MCF 10A (cell line): ENCODE data around the gene HSD17B12. TPM values are rescaled to one million over a fixed set of nuclear protein-coding genes. Genes with fewer than 3 reads are reported as not detected.

ENCODE experiments used
- BruUV-seq: library from RNA; stranded (reverse); fragments of 400-500 nt; replicated peaks from 2 replicates; lab custom pipeline; 2021; lab: Mats Ljungman, UMichigan
- CTCF ChIA-PET: fragments of 300-600 bp; sonication (Branson Sonifier 250); formaldehyde crosslinking; extraction: SDS; loops from one replicate; lab custom pipeline; 2021; ENCODE audit warnings: antibody characterized with exemption, inconsistent platforms; lab: Yijun Ruan, JAX
- POLR2A ChIA-PET: fragments of 300-600, 350-650 bp; sonication (Branson Sonifier 250); formaldehyde crosslinking; extraction: SDS; loops from one replicate; lab custom pipeline; 2020; ENCODE audit warnings: antibody characterized with exemption, inconsistent platforms; lab: Yijun Ruan, JAX
- DNase-seq: peaks from one replicate; pipeline ENCODE4 v3.0.0-alpha.2; 2018; ENCODE audit not compliant: unreplicated experiment
- H3K27ac Mint-ChIP-seq: one replicate; pipeline ENCODE4 v1.8.0; 2022; ENCODE audit warnings: mild to moderate bottlenecking, low read depth, mixed read lengths; ENCODE audit not compliant: unreplicated experiment
- H3K27me3 Mint-ChIP-seq: one replicate; pipeline ENCODE4 v1.8.0; 2022; ENCODE audit warnings: mixed read lengths; ENCODE audit not compliant: insufficient read depth, unreplicated experiment
- H3K36me3 Mint-ChIP-seq: one replicate; pipeline ENCODE4 v1.8.0; 2022; ENCODE audit warnings: mild to moderate bottlenecking, moderate library complexity, mixed read lengths; ENCODE audit not compliant: insufficient read depth, unreplicated experiment
- H3K4me1 Mint-ChIP-seq: one replicate; pipeline ENCODE4 v1.8.0; 2022; ENCODE audit warnings: mixed read lengths; ENCODE audit not compliant: insufficient read depth, unreplicated experiment
- H3K4me3 Mint-ChIP-seq: one replicate; pipeline ENCODE4 v1.8.0; 2022; ENCODE audit warnings: mild to moderate bottlenecking, moderate library complexity, mixed read lengths; ENCODE audit not compliant: unreplicated experiment
- H3K9me3 Mint-ChIP-seq: one replicate; pipeline ENCODE4 v1.8.0; 2022; ENCODE audit warnings: mixed read lengths; ENCODE audit not compliant: unreplicated experiment
- CTCF ChIP-seq: fragments of 200-600 bp; IDR thresholded peaks from one replicate; pipeline ENCODE4 v1.8.0; 2022; ENCODE audit warnings: antibody characterized with exemption, mild to moderate bottlenecking; ENCODE audit not compliant: unreplicated experiment
- intact Hi-C: fragments of 100-400 bp; cut with micrococcal nuclease; formaldehyde crosslinking; loops from 2 replicates; pipeline ENCODE4 v1.14.1; 2022
- total RNA-seq: library from RNA; stranded (reverse); gene quantifications from 2 replicates; pipeline ENCODE4 v1.2.3, GENCODE V29; 2022

Gene HSD17B12
- total RNA-seq, 1 experiment from 2014 or later, result 117 TPM

GRCh38 chr11:43686207-43686606 lies 5.7 kb downstream of the HSD17B12 start:
- CTCF ChIA-PET, result interaction anchor here (1.2 kb wide), 2 partner anchors 22 to 166 kb away, joined by 6 to 9 read pairs; no protein-coding TSS in a partner anchor
- peaks cover 15% of the 10 kb centered on the region for H3K4me1 Mint-ChIP-seq
- H3K27ac Mint-ChIP-seq, result peak overlapping the region; percentile 4
- no peak for TF ChIP-seq CTCF
- H3K36me3 Mint-ChIP-seq, result peaks cover 28% of the 10 kb centered on the region
- H3K9me3 Mint-ChIP-seq, result no peaks in the 10 kb centered on the region
- no peak for DNase-seq
- H3K4me3 Mint-ChIP-seq, result no peak overlapping the region
- intact Hi-C loops, result no loop called here
- no TSS peak for BruUV-seq
- no peaks in the 10 kb centered on the region for H3K27me3 Mint-ChIP-seq
- POLR2A ChIA-PET, result interaction anchor here (1.2 to 2.1 kb wide), 4 partner anchors 11 to 51 kb away, joined by 3 to 13 read pairs (median 6); no protein-coding TSS in a partner anchor

GRCh38 chr11:43687120-43687791 lies 6.7 kb downstream of the HSD17B12 start:
- ChIA-PET CTCF (interaction anchor here (0.8 to 1.2 kb wide), 4 partner anchors 21 to 283 kb away, joined by 3 to 9 read pairs (median 4); no protein-coding TSS in a partner anchor), POLR2A (interaction anchor here (1.2 to 2.1 kb wide), 4 partner anchors 10 to 31 kb away, joined by 3 to 13 read pairs (median 6); no protein-coding TSS in a partner anchor)
- Mint-ChIP-seq H3K27me3 (no peaks in the 10 kb centered on the region), H3K4me3 (peak overlapping the region; percentile 36), H3K36me3 (peaks cover 19% of the 10 kb centered on the region), H3K4me1 (peaks cover 7% of the 10 kb centered on the region), H3K9me3 (no peaks in the 10 kb centered on the region), H3K27ac (peak overlapping the region; percentile 46)
- intact Hi-C loops, result no loop called here
- DNase-seq, result peak; percentile 69
- TF ChIP-seq CTCF, result no peak
- no TSS peak for BruUV-seq

GRCh38 chr11:43688394-43688793 lies 7.9 kb downstream of the HSD17B12 start:
- intact Hi-C loops, result no loop called here
- Mint-ChIP-seq H3K4me3 (no peak overlapping the region), H3K27ac (no peak overlapping the region), H3K27me3 (no peaks in the 10 kb centered on the region), H3K36me3 (peaks cover 8% of the 10 kb centered on the region), H3K4me1 (peaks cover 11% of the 10 kb centered on the region), H3K9me3 (no peaks in the 10 kb centered on the region)
- DNase-seq, result no peak
- no peak for TF ChIP-seq CTCF
- ChIA-PET CTCF (interaction anchor here (0.6 kb wide), 2 partner anchors 113 to 124 kb away, joined by 4 to 5 read pairs; no protein-coding TSS in a partner anchor), POLR2A (no interaction called here)
- BruUV-seq, result no TSS peak

- intact Hi-C loops, result no loop called here
- ChIA-PET POLR2A (no interaction called here), CTCF (no interaction called here)
- peak overlapping the region; percentile 58 for H3K27ac Mint-ChIP-seq
- H3K4me3 Mint-ChIP-seq, result no peak overlapping the region
- no TSS peak for BruUV-seq
- H3K9me3 Mint-ChIP-seq, result no peaks in the 10 kb centered on the region
- H3K36me3 Mint-ChIP-seq, result peaks cover 2% of the 10 kb centered on the region
- H3K27me3 Mint-ChIP-seq, result no peaks in the 10 kb centered on the region
- no peak for TF ChIP-seq CTCF
- H3K4me1 Mint-ChIP-seq, result peaks cover 11% of the 10 kb centered on the region
- DNase-seq, result no peak
These were observed 8.6 kb downstream of the HSD17B12 start for GRCh38 chr11:43689167-43689566.
